ENCODE data around the gene HECTD4. TPM values are rescaled to one million over a fixed set of nuclear protein-coding genes. Genes with fewer than 3 reads are reported as not detected.

Gene HECTD4
- total and polyA plus RNA-seq, 2 experiments from 2014 or later = 25.7 to 36.9 TPM

- no peaks in the 10 kb centered on the region for H3K4me1 Mint-ChIP-seq
- TF ChIP-seq STAT1 (IDR thresholded peaks at IDR 0.05; ENCODE audit: unreplicated experiment) (no peak), EZH2phosphoT487 (IDR thresholded peaks at IDR 0.05; ENCODE audit: unreplicated experiment) (no peak), ZNF462 (CRISPR knock-in tag; IDR thresholded peaks at IDR 0.05) (no peak), NANOG (IDR thresholded peaks at IDR 0.05; ENCODE audit: borderline replicate concordance) (no peak), ZNF114 (CRISPR knock-in tag; IDR thresholded peaks at IDR 0.05) (no peak), ZNF331 (CRISPR knock-in tag; IDR thresholded peaks at IDR 0.05; ENCODE audit: low read depth) (no peak), POLR2AphosphoS5 (IDR thresholded peaks at IDR 0.05; ENCODE audit: low read depth) (no peak), JUNB (IDR thresholded peaks at IDR 0.05; ENCODE audit: unreplicated experiment) (no peak), EZH2 (IDR thresholded peaks at IDR 0.05; ENCODE audit: low read depth, unreplicated experiment) (no peak), CREB1 (CRISPR knock-in tag; IDR thresholded peaks at IDR 0.05; ENCODE audit: low read depth) (no peak), CTCF (conservative IDR thresholded peaks at IDR 0.05; ENCODE audit: low read depth in 2 of 2) (no peak)
- TF ChIP-seq, protein P1, sequence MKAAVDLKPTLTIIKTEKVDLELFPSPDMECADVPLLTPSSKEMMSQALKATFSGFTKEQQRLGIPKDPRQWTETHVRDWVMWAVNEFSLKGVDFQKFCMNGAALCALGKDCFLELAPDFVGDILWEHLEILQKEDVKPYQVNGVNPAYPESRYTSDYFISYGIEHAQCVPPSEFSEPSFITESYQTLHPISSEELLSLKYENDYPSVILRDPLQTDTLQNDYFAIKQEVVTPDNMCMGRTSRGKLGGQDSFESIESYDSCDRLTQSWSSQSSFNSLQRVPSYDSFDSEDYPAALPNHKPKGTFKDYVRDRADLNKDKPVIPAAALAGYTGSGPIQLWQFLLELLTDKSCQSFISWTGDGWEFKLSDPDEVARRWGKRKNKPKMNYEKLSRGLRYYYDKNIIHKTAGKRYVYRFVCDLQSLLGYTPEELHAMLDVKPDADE (IDR thresholded peaks at IDR 0.05) = no peak
- TF ChIP-seq, protein P2, sequence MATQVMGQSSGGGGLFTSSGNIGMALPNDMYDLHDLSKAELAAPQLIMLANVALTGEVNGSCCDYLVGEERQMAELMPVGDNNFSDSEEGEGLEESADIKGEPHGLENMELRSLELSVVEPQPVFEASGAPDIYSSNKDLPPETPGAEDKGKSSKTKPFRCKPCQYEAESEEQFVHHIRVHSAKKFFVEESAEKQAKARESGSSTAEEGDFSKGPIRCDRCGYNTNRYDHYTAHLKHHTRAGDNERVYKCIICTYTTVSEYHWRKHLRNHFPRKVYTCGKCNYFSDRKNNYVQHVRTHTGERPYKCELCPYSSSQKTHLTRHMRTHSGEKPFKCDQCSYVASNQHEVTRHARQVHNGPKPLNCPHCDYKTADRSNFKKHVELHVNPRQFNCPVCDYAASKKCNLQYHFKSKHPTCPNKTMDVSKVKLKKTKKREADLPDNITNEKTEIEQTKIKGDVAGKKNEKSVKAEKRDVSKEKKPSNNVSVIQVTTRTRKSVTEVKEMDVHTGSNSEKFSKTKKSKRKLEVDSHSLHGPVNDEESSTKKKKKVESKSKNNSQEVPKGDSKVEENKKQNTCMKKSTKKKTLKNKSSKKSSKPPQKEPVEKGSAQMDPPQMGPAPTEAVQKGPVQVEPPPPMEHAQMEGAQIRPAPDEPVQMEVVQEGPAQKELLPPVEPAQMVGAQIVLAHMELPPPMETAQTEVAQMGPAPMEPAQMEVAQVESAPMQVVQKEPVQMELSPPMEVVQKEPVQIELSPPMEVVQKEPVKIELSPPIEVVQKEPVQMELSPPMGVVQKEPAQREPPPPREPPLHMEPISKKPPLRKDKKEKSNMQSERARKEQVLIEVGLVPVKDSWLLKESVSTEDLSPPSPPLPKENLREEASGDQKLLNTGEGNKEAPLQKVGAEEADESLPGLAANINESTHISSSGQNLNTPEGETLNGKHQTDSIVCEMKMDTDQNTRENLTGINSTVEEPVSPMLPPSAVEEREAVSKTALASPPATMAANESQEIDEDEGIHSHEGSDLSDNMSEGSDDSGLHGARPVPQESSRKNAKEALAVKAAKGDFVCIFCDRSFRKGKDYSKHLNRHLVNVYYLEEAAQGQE (IDR thresholded peaks at IDR 0.05; ENCODE audit: unreplicated experiment) = no peak
- no peak for DNase-seq (ENCODE audit: low spot score)
- no peak overlapping the region for H3K27ac Mint-ChIP-seq
- peaks cover 73% of the 10 kb centered on the region for H3K36me3 Mint-ChIP-seq (ENCODE audit: low read depth)
- Histone ChIP-seq H3K79me2 (replicated peaks; ENCODE audit: insufficient read depth) (no peaks in the 10 kb centered on the region), H3K4me2 (no peak overlapping the region), H3K36me3 (ENCODE audit: insufficient read depth) (peaks cover 38% of the 10 kb centered on the region), H3F3A (replicated peaks; ENCODE audit: low read depth) (no peaks in the 10 kb centered on the region), H3K4me3 (no peak overlapping the region), H2AFZ (no peak overlapping the region), H3K4me1 (ENCODE audit: insufficient read depth) (no peaks in the 10 kb centered on the region), H3K27me3 (ENCODE audit: insufficient read depth) (no peaks in the 10 kb centered on the region), H3K9me2 (ENCODE audit: insufficient read depth) (no peaks in the 10 kb centered on the region), H3K27ac (ENCODE audit: low read depth) (no peak overlapping the region), H4K20me1 (replicated peaks; ENCODE audit: insufficient read depth) (no peaks in the 10 kb centered on the region)
- no peak for ATAC-seq
- peaks cover 31% of the 10 kb centered on the region for H3K9me3 Mint-ChIP-seq
- no peak overlapping the region for H3K4me3 Mint-ChIP-seq
- peaks cover 2% of the 10 kb centered on the region for H3K27me3 Mint-ChIP-seq (ENCODE audit: insufficient read depth, low read depth, poor library complexity)
Measured at GRCh38 chr12:112153893-112154219, 228.4 kb downstream of the HECTD4 start.

Data from GM23338 (cell line).